GM12872 (cell line): ENCODE results near the gene SLCO2A1.

Experiments used
- TF ChIP-seq, protein P1 (sequence below): IDR thresholded peaks from 3 replicates; pipeline ENCODE4 v1.5.1; 2011; ENCODE audit warnings: low read depth, mild to moderate bottlenecking, low read length, moderate library complexity; ENCODE audit not compliant: insufficient read depth

Gene SLCO2A1

DNA sequence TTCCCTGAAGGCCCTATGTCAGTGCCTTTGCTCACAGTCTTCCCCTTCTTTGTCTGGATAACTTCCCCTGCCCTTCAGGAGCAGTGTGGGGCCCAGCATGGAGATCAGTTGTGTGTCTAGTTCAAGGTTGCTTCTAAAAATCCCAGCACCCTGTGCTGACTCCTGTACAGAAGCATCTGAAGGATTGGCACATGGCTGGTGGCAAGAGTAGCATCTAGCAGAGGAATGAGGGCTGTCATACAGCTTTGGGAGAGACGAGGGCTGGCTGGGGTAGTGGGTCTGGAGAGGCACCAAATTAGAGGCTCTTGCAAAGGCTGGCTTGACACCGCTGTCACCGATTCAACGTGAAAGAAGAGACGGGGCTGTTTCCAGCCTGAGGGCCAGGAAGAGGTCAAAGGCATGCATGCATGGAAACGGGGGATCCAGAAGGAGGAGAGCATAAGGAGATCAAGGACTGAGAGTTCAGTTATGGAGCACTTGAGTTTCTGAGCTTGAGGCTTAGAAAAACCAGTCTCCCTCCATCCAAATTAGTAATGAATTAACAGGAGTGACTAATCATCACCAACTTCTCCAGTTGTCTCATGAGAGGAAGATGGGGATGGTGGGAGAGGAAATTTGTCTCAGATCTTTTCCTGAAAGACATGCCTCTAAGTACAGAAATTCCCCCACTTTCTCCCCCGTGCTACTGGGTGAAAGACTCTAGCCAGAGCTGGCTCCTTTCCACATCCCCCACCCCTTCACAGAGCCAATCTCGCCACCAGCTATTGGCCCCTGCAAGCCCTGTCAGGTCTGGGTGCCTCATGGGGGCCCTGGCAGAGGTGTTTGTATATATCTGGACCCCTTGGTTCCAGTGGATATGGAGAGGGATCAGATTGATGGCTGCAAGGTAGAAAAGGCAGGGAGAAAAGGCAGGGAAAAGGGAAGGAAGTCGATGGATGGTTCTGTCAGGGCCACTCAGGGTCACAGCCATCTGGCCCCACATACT lies 45.9 kb downstream of the SLCO2A1 start:
- TF ChIP-seq, protein P1, sequence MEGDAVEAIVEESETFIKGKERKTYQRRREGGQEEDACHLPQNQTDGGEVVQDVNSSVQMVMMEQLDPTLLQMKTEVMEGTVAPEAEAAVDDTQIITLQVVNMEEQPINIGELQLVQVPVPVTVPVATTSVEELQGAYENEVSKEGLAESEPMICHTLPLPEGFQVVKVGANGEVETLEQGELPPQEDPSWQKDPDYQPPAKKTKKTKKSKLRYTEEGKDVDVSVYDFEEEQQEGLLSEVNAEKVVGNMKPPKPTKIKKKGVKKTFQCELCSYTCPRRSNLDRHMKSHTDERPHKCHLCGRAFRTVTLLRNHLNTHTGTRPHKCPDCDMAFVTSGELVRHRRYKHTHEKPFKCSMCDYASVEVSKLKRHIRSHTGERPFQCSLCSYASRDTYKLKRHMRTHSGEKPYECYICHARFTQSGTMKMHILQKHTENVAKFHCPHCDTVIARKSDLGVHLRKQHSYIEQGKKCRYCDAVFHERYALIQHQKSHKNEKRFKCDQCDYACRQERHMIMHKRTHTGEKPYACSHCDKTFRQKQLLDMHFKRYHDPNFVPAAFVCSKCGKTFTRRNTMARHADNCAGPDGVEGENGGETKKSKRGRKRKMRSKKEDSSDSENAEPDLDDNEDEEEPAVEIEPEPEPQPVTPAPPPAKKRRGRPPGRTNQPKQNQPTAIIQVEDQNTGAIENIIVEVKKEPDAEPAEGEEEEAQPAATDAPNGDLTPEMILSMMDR, result no peak

DNA sequence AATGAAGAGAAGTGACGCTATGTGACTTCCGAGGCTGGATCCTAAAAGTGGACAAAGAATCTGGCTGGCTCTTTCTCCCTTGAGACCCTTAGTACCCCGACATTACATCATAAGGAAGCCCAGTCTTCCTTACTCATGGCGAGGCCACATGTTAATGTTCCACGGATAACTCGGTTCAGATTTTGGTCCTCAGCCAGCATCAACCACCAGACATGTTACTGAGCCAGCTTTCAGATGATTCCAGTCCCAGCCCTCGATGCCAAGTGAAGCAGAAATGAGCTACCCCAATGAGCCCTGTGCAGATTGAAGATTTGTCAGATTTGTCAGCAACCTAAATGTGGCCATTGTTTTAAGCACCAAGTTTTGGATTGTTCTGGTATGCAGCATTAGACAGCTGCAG lies 46.6 kb downstream of the SLCO2A1 start:
- TF ChIP-seq, protein P1, result no peak

DNA sequence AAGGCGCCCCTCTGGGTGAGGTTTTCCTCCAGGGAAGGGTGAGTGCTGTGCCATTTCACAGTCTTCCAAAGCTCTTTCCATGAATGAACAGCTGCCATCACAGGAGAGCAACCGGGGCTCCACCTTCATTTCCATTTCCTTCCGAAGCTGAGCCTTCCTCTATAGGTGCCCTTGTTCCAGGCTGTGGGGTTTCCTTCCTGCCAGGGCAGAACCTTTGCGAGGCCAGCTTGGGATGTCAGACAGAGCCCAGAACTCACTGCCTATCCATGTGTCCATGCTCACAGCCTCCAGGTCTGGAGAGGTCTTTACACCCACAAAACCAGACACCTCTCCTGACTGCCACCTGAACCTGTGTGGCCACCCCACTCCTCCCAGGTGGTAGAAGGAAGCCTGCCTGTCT lies 49.2 kb downstream of the SLCO2A1 start:
- TF ChIP-seq, protein P1, result no peak

DNA sequence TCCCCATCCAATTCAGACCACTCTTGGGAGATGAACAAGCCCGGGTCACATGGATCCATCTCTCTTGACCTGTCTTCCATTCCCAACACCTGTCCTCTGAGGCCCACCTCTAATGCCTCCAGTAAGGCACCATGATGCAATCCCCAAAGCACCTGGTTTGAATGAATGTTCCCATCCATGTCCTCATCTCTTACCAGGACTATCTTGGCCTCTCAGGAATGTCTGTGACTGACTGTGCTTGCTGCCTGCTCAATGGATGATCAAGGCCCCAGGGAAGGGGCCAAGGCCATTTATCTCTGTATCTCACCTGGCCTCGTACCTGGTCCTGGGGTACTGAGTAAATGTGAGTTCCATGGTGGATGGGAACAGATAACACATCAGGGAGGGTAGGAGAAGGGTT lies 49.7 kb downstream of the SLCO2A1 start:
- TF ChIP-seq, protein P1, result no peak

DNA sequence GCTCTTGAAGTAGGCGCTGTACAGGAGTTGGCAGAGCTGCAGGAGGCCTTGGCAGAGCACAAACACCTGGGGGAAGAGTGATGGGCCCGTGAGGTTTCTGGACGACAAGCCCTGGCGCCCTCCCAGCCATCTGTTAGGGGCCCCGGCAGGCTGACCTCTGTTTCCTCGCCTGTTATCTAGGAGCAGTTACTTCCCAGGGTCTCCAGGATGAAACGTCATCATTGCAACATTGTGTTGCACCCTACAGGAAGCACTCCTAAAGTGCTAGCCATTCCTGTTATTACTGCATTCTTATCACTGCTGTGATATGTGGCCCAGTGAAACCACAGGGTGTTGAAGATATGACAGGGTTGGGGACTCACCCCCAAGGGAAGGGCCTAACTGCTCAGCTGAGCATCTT lies 50.2 kb downstream of the SLCO2A1 start:
- TF ChIP-seq, protein P1, result no peak

DNA sequence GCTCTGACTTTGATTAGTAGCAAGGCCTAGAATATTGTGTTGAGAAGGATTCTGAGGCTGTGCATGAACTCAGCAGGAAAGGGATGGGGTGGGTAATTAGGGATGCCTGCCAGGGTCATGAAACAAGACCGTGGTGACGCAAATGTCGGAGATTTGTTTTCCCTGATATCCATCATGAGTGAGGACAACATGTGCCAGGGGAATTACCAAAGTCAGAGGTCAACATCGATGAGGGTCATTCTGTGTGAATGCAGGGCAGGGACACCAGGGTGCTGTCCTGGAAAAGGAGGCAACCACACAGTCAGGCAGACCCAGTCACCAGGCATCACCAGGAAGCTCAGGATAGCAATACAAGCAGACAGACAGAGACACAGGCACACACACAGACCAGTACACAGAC lies 52.2 kb downstream of the SLCO2A1 start:
- TF ChIP-seq, protein P1, result no peak

DNA sequence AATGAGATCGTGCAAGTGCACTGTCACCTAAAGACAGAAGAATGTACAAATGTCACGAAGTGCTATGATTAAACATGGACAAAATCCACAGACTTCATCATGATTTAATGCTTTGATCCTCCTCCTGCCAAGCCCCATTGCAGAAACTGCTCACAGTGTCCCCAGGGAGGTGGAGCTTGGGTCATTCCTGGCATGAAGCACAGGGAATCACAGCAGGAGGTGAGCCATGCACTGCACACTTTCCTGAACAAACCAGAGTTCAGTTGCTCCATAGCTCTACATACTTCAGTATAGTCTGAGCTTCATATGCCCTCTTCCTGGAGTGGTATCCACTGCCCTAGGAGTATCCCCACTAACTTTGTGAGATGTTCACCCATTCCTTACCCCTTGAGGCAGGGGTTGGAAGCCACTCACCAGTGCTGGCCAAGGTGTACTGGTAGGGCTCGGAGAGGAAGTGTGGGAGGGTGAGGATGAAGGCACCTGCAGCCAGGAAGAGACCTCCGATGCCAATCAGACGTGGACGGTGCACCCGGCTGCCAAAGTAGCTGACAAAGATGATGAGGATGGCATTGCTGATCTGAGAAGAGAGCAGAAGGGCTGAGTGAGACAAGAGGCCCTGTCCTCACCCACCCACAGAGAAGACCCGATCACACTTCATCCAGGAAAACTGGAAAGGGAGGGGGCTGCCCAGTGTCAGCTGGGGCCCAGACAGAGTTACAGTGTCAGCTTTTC lies 56.3 kb downstream of the SLCO2A1 start:
- TF ChIP-seq, protein P1, result no peak
